Activated CD4-positive, alpha-beta T cell treated with anti-CD3 and anti-CD28 coated beads, Interleukin-2, amount 50 U/mL, for 16 hours (primary cell): ENCODE data around the gene PCGF2.
"Not testable (repeated sequence)": the region's sequence is repeated elsewhere in the genome, so short reads cannot be mapped to it uniquely, and the experiment has no call there.

Experiments
- DNase-seq: peaks from one replicate; pipeline ENCODE4 v3.0.0-alpha.2; 2020

Gene PCGF2

DNA sequence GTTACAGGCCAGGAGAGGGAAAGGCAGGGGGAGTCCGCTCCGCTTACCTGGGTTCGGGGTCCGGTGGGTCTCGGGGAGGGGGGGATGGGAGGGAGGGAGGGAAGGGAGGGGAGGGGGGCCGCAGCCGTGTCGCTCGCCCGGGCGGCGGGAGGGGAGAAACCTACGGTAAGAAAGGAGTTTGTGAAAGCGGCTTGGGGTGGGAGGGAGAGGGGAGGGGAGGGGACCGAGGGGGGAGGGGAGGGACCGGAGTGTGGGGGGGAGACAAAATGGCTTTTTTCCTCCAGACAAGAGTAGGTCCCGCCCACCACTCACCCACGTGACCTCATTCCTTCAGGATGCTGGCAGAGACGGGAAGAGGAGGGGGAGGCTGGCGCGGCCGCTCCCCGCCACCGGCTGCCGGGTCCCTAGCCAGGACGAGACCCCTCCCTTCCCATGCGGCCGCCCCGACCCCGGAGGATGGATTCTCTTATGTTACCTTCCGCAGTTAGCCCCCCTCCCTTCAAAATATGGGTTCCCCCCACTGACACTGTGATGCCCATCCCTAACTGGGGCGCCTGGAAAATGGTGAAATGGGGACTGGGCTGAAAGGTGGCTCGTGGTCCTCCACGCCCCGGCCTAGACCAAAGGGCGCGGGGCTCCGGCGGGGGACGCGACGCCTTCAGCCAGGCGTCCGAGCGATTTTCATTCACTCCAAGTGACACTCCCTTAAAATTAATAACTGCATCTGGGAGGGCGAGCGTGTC is at the start of gene PCGF2:
Gene PCGF2, minus strand, starts transcription at position 188 of the 743 bp plus-strand sequence. CDS start 7,934 bp downstream, outside the sequence.
- DNase-seq, result no peak

DNA sequence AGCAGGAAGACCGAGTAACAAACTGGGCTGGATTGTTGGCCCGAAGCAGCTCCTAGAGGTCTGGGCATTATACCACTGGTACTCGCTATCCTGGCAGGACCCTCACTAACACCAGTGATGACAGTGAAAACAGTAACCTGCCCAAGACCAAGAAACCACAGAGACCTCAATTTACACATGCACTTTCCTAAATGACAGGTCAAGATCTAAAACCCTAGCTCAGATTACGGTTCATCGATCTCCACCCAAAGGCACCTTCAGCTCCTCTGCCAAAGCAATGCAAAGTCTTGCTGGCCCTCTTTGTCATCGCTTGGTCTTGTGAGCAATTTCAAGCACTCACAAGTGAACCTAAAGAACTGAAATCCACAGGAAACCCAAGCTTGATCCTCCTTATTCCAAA is 49.7 kb upstream of the PCGF2 start:
- no peak for DNase-seq

DNA sequence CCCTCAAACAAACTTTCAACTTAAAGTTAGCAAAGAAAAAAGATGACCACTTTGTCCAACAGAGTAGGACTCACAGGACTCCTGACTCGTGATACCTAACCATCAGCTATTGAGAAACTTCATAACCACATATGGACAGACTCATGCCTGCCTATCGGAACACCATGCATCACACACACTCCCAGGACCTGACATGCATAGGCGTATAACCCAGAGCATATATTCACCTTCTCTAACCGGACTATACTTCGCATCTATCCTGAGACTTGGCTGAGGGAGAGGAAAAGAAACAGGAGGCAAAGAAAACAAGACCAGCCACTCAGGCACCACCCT is 49.0 kb upstream of the PCGF2 start:
- no peak for DNase-seq

DNA sequence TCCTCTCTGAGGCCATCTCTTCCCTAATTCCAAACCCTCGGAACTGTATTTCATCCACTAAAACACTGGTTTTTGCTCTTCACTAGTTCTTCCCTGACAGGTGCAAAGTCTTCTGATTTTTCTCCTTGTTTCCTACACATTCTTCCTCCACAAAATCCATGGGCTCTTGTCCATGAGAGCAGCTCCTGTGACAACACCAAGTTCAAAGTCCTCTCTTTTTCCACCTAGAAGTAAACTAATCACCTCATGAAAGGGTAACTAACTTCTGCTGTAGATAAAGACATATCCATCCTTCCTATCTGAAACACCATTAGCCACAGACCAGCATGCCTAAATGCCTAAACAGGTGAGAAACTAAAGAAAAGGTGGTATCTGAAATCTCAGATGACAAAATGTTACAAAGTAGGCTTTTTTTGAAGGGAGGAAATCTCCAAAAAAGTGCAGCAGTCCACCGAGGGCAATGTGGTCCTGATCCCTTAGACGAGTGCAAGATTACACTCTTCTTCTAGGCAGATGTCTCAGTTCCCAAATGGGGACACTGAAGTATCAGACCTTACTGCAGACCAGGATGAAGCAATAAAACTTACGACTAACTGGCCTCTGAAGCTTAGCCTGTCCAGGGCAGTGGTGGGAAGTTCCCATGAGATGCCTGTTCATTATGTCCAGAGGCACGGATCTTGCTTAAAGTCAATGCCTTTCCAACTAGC is 48.5 kb upstream of the PCGF2 start:
- DNase-seq, result no peak

DNA sequence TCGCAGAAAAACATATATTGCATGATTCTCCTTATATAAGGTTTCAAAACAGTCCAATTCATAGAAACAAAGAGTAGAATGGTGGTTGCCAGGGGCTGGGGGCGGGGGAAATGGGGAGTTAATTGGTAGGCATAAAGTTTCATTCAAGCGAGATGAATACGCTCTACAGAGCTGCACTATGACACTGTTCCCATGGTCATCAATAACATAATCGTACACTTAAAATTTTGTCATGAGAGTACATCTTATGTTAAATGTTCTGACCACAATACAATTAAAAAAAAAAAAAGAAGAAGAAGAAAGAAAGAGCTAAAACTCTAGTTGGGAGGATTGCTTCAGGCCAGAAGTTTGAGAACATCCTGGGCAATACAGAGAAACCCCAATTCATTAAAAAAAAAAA is 46.1 kb upstream of the PCGF2 start:
- no peak for DNase-seq

DNA sequence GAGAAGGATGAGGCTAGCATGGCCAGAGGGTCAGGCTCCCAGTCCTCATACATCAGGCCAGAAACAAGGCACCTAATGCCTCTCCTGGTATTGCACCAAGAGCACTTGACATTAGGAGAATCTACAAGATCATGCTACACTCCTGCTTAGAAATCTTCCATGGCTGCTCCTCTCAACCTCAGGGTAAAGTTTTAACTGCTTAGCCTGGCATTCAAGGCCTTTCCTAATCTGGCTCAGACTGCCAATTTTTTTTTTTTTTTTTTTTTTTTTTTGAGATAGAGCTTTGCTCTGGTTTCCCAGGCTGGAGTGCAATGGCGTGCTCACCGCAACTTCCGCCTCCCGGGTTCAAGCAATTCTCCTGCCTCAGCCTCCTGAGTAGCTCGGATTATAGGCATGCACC is 43.0 kb upstream of the PCGF2 start:
- no peak for DNase-seq

DNA sequence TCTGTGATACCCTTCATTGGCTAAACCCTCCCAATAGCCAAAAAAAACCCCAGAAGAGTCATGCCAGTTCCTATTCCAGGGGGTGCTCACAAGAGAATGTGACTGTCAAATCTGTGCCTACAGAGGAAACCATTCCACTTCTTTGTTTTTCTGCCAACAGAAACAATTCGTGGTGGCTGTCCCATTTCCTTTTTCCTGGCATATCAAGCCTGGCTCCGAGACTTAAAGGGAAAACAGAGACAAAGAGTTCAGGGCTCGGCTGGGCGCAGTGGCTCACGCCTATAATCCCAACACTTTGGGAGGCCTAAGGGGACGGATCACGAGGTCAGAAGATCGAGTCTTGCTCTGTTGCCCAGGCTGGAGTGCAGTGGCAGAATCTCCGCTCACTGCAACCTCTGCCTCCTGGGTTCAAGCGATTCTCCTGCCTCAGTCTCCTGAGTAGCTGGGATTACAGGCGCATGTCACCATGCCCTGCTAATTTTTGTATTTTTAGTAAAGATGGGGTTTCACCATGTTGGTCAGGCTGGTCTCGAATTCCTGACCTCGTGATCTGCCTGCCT is 42.1 kb upstream of the PCGF2 start:
- not testable (repeated sequence) for DNase-seq

DNA sequence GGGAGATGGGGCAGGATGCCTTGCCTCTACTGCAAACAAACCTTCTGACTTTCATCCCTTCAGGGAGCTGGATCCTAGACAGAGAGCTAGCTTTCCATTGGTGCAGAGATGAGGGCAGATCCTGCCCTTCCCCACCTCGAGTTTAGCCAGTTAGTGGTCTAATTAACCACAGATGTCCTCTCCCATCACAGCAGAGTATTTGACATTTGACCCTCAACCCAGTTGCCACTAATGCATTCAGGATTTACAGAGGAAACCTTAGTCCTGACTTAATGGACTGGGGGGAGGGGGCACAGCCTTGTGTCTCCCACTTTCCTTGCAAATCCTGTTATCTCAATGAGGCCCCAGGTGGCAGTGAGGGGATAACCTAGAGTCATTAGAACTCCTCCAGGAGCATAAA is 41.0 kb upstream of the PCGF2 start:
- DNase-seq, result no peak

DNA sequence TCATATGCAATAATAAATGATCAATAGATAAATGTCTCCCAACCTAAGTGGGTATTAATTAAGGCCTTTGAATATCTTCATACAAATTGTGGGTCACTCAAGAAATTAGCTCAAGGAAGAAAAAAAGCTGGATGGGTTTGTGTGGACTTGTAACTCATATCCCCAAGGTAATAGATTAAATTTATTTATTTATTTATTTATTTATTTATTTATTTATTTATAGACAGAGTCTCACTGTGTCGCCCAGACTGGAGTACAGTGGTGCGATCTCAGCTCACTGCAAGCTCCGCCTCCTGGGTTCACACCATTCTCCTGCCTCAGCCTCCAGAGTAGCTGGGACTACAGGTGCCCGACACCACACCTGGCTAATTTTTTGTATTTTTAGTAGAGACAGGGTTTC is 39.9 kb upstream of the PCGF2 start:
- not testable (repeated sequence) for DNase-seq

DNA sequence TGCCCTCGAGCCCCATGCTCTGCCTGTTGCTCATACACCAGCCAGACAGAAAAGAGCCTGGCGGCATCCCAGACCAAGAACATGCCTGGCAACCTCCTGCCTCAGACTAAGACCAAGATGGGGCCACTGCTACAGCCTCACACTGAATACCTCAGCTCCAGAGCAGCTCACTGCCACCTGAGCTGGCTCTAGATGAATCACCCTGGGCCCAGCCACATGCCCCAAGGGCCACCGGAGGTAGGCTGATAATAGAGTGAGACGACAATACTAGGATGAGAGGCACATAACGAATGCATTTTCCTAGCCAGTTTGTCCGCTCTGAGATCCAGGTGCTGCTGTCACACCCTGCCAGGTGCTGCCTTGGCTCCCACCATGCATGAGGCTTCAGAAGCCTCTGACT is 38.2 kb upstream of the PCGF2 start:
- DNase-seq, result no peak

DNA sequence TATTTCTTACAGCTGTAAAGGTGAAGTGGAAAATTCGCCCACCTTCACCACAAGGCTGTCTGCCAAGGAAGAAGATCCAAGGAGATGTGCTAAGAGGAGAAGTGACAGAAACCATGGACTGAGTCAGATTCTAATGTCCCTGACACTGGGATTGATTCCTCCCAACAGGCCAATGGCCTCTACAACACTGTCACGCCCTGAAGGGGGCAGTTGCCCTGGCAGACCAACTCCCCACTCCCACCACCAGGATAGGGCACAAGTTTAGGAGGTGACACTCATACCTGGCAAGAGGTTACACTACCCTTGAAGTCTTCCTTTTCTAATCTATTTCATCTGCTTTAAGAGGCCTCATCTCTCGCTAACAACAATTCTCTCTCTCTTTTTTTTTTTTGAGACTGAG is 35.1 kb upstream of the PCGF2 start:
- DNase-seq, result no peak

DNA sequence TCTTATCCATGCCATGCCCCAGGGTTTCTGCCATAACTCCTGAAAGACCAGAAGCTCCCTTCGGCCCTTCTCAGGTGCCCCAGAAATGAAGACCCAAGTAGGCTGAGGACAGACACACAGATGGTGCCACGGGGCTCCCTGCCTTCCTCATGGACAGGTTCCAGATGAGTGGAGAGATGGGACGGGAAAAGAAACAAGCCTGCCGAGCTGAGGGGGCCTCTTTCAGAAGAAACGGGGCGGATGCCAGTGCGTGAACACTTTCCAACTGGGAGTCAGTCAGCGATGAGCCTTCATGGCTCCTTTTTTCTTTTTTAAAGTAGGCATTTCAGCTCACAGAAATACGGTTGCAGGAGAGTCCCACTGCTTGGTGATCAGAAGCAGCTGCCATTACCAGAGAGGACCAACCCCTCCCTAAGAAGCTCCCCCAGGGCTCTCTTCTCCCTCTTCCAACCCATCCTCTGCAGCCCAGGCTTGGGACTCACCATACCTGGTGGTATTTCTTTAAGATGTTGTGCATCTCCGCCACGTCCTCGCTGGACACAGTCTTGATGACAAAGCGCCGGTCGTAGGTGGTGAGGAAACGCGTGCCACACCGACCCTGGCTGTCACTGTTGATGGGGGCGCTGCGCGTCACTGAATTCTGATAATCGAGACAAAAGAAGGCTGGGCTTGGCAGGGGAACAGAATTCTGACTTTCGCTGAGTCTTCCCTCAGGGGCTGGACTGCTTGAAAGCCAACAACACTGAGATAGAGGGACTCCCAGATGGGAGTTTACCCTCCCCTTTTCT is 32.0 kb upstream of the PCGF2 start:
- DNase-seq, result no peak

DNA sequence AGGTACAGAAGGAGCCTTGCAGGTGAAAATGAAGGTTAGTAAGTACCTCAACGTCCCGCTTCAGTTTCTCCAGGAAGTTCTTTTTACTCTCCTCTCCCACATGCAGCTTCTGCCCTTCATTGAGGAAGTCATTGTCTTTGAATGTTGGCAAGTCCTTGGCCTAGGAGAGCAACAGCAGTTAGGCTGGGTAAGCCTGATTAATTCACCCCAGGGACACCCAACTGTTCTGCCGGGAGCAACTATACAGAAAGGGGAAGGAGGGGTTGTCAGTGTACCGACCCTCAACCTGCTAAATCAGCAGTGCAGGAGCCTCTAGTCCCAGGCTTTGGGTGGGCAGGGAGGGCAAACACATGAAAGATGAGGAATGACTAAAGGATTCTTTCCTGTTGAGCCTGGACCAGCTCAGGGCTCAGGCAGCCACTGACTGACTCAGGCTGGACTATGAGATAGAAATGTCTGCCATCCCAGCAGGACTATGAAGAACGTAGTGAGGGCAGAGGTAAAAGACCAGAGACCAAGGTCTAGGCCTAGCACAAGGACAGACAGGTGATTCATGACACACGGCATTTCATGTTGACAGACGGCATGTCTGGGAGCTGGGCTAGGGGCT is 29.6 kb upstream of the PCGF2 start:
- DNase-seq, result no peak

DNA sequence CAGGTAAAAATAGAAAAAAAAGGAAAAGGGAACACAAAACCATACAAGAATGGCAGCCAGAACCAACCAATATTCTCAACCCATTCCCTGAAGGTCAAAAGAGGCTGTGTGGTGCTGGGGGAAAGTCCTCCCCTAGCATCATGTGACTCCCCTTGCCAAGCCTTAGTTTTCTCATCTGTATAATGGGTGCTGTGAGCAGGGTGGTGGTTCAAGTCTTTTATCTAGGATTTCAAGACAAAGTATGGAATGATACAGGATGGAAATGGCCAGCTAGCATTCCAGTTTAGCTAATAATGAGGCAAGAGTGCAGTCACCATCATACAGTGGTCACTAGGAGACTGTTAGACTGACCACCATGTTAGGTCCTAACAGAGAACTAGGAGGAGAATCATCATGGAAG is 25.1 kb upstream of the PCGF2 start:
- no peak for DNase-seq

DNA sequence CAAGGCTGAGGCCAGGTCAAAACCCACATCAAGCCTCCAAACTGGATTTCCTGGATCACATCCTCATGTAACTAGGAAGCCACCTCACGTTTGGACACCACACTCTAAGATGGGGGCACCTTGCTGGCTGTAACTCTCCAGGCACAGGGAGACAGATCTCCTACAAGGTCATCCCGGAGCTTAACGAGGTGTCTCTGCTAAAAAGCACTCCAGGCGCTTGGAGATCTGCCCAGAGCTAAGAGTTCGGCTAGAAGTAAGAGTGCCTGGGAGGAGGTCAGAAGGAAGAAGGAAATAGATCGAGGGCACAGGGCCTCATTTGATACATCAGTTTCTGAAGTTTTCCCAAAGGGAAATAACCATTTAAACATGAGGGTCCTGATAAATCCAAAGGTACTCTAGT is 20.3 kb upstream of the PCGF2 start:
- DNase-seq, result no peak

DNA sequence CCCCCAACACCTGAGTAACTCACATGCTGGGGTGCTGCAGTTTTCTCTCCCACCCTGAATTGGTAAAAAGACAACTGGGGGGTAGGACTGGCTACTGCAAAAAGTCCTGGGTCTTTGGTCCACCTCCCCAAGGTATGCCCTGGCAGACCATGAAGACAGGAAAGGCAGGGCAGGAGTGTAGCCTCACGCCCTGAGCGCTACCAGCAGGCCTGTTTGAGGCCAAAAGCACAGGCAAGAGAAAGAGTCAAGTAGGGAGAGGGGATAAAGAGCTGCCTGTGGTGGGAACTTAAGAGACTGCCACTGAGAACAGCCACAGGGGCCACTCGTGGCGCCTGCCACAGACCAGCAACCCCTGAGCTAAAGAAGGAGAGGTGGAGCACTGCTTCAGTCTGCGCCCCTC is 18.2 kb upstream of the PCGF2 start:
- DNase-seq, result no peak

DNA sequence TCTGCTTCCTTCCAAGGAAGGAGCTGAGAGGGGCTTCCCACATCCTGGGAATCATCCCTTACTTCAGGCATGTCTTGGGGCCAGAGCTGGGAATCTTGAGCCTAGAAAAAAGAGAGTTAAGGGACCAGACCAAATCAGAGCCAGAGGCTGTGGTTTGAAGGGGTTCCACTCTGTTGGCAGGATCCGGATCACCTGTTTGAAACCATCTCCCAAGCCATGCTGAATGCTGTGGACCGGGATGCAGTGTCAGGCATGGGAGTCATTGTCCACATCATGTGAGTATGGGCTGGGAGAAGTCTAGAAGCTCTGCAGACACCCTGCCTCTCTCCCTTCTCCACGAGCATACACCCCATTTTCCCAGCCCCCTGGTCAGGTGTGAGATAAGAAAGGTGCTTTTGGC is 14.1 kb upstream of the PCGF2 start:
- no peak for DNase-seq

DNA sequence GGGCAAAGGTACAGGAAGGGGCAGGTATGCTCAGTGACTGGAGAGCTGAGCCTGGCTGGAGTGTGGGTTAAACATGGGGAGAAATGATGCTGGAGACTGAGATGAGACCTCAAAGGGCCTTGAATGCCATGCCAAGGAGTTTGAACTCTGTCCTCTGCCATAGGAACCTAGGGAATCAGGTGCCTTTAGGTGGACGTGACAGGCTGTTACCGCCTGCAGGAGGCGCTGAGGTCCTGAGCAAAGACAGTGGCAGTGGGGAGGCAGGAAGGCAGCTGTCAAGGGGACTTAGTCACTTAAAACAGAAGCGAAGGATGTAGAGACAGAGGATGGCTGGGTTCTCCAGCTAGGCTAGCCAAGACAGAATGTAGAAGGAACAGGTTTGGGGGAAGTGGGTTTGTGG is 13.5 kb upstream of the PCGF2 start:
- DNase-seq, result peak; percentile 29

DNA sequence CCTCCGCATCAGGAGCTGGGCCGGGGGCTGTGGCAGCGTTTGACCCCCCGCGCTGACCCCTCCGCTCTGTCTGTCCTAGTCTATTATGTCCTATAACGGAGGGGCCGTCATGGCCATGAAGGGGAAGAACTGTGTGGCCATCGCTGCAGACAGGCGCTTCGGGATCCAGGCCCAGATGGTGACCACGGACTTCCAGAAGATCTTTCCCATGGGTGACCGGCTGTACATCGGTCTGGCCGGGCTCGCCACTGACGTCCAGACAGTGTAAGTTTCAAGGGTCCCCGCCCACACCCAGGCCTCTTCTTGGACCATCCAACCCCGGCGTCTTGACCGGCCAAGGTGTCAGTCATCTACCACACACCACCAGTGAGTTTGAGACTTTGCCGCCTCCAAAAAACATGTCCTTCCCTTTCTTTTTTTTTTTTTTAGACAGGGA is 5.0 kb upstream of the PCGF2 start:
- no peak for DNase-seq

DNA sequence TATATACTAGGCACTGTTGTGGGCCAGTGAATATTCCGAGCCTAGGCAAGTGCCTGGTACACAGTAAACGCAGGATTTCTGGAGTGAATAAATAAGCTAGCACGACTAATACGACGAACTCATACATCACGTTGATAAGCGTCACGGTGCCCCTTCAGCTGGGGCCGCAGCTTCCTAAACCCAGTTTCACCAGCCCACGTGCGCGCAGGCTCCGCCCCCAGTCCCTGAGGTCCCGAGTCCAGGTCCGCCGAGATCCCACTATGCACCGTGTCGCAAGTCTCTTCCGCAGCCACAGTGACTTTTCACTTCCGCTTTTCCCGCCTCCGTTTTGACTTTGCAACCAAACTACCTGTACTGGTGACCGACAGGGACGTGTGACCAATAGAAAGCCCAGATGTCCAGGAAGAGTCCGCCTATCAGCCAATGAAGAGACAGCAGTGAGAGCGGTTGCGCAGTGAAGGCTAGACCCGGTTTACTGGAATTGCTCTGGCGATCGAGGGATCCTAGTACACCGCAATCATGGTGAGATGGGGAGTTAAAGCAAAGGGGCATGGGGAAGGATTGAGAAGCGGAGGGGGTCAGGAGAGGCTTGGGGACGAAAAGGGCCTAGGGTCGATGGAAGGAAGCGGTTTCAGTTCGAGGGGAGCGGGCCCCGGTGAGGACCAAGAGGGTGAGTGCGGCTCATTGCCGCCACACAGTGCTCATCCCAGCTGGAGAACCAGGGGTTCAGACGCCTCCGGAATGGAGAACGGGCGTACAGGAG is 4.4 kb upstream of the PCGF2 start, which contains the start of gene PSMB3:
Gene PSMB3, plus strand, starts transcription at position 434 of the 763 bp plus-strand sequence. Its CDS starts 86 bp downstream, at position 520.
- DNase-seq, result peak; percentile 100

DNA sequence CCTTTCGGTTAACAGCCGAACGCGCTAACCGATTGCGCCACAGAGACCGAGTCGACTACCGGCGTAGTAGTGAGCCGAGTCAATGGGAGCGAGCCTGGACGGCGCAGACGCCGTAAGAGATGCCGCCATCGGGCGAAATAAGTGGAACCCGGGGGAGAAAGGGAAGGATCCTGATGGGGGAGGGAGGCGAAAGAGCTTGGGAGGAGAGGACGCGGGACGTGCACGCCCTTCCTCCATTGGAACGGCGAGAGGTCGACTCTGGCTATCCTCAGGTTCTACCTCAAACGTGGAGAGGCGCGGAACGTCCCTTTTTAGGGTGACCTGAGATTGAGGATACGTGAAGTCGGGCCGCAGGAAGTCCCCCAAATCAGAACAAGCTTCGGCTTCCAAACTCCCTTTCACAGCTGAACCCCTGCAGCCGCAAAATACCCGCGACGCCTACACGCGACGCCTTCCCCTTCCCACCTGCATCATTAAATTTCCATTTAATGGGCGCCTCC is 3.7 kb upstream of the PCGF2 start:
- peak; percentile 85 for DNase-seq
